ENCODE data around the gene ACY1.

The ACY1 gene

DNA sequence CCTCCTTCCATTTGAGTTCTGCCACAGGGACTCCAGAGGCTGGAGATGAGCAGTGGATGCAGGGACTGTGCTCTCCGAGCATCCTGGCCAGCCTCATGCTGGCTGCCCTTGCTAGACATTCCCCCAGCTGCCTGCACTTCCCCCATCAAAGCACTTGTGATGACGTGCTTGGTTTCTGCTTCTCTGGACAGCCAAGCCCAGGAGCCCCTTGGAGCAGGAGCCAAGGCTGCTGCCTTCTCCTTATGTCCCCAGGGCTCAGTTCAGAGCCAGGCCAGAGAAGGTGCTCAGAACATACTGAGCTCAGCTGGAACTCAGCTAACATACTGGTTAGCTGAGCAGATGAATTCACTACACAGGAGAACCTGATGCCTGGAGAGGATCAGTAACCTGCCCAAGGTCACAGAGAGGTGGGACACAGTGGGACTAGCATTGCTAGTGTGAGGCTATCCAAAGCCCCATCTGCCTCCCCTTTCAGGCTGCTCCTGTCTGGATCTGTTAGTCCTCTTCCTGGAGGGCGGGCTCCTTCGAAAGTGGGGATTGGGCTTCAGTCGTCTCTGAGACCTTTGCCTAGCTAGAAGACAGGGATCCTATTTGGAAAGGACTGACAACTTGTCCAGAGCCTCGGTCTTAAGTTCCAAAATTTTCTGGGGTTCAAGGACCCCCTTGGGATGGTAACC, 20.3 kb upstream of the ACY1 start:
- H3K36me3 ChIP-seq (ENCODE audit: insufficient read depth, low read length), result no peaks in the 10 kb centered on the region
- no peaks in the 10 kb centered on the region for H3K9me3 ChIP-seq (ENCODE audit: insufficient read depth, low read length, severe bottlenecking)
- H3K79me2 ChIP-seq (ENCODE audit: insufficient read depth, low read length), result no peaks in the 10 kb centered on the region
- H2AFZ ChIP-seq (ENCODE audit: low read depth, low read length), result no peak overlapping the region
- H3K4me3 ChIP-seq (ENCODE audit: low read depth in 1 of 2, low read length in 2 of 2), result no peak overlapping the region
- peaks cover 16% of the 10 kb centered on the region for H3K4me1 ChIP-seq (ENCODE audit: insufficient read depth, low read length)
- no peaks in the 10 kb centered on the region; the same call in 1 of the 2 replicates for H4K20me1 ChIP-seq (ENCODE audit: insufficient read depth, low read length)
- H3K27me3 ChIP-seq (ENCODE audit: insufficient read depth, low read length, poor library complexity), result no peaks in the 10 kb centered on the region
- TF ChIP-seq, protein P1, sequence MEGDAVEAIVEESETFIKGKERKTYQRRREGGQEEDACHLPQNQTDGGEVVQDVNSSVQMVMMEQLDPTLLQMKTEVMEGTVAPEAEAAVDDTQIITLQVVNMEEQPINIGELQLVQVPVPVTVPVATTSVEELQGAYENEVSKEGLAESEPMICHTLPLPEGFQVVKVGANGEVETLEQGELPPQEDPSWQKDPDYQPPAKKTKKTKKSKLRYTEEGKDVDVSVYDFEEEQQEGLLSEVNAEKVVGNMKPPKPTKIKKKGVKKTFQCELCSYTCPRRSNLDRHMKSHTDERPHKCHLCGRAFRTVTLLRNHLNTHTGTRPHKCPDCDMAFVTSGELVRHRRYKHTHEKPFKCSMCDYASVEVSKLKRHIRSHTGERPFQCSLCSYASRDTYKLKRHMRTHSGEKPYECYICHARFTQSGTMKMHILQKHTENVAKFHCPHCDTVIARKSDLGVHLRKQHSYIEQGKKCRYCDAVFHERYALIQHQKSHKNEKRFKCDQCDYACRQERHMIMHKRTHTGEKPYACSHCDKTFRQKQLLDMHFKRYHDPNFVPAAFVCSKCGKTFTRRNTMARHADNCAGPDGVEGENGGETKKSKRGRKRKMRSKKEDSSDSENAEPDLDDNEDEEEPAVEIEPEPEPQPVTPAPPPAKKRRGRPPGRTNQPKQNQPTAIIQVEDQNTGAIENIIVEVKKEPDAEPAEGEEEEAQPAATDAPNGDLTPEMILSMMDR (IDR thresholded peaks at IDR 0.05; ENCODE audit: borderline replicate concordance, extremely low read depth, low read length, poor library complexity, severe bottlenecking), result no peak
- TF ChIP-seq EZH2 (IDR thresholded peaks at IDR 0.05; ENCODE audit: borderline replicate concordance, low read depth, low read length, severe bottlenecking), result no peak
- no peak overlapping the region for H3K27ac ChIP-seq (ENCODE audit: low read length)
- no peak overlapping the region for H3K4me2 ChIP-seq (ENCODE audit: insufficient read depth, low read length)
- ATAC-seq (ENCODE audit: insufficient read depth, low read depth), result no peak
- no peak for DNase-seq
- H3K9ac ChIP-seq (ENCODE audit: low read depth, low read length), result no peak overlapping the region

DNA sequence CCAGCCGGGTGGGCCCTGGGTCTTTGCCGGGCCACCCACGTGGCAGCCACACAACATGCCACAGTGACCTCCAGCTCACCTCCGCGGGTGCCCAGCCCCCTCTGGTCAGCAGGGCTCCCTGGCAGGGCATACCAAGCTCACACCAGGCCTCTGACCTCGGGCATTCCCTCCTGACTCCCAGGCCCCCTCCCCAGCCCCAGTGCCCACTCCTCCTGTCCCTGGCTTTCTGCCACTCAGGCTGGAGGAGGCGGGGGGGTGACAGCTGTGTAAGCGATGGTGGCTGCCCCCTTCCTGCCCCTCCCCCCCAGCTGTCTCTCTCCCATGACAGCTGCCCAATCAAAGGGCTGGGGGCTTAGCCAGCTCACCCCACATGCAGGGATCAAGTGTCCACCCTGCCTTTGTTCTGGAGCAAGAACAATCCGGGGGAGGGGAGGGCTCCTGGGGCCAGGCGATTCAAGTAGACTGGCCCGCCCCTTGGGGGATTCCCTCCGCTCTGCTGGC, 19.3 kb upstream of the ACY1 start:
- no peak for DNase-seq
- no peak overlapping the region for H3K27ac ChIP-seq (ENCODE audit: low read length)
- no peaks in the 10 kb centered on the region; the same call in 1 of the 2 replicates for H4K20me1 ChIP-seq (ENCODE audit: insufficient read depth, low read length)
- H3K36me3 ChIP-seq (ENCODE audit: insufficient read depth, low read length), result no peaks in the 10 kb centered on the region; the same call in 1 of the 2 replicates
- H3K9me3 ChIP-seq (ENCODE audit: insufficient read depth, low read length, severe bottlenecking), result no peaks in the 10 kb centered on the region
- ATAC-seq (ENCODE audit: insufficient read depth, low read depth), result no peak
- H2AFZ ChIP-seq (ENCODE audit: low read depth, low read length), result no peak overlapping the region
- H3K4me3 ChIP-seq (ENCODE audit: low read depth in 1 of 2, low read length in 2 of 2), result no peak overlapping the region
- TF ChIP-seq, protein P1 (IDR thresholded peaks at IDR 0.05; ENCODE audit: borderline replicate concordance, extremely low read depth, low read length, poor library complexity, severe bottlenecking), result no peak
- no peak for TF ChIP-seq EZH2 (IDR thresholded peaks at IDR 0.05; ENCODE audit: borderline replicate concordance, low read depth, low read length, severe bottlenecking)
- no peak overlapping the region for H3K4me2 ChIP-seq (ENCODE audit: insufficient read depth, low read length)
- H3K4me1 ChIP-seq (ENCODE audit: insufficient read depth, low read length), result peaks cover 25% of the 10 kb centered on the region
- no peaks in the 10 kb centered on the region for H3K79me2 ChIP-seq (ENCODE audit: insufficient read depth, low read length)
- no peak overlapping the region for H3K9ac ChIP-seq (ENCODE audit: low read depth, low read length)
- H3K27me3 ChIP-seq (ENCODE audit: insufficient read depth, low read length, poor library complexity), result no peaks in the 10 kb centered on the region

DNA sequence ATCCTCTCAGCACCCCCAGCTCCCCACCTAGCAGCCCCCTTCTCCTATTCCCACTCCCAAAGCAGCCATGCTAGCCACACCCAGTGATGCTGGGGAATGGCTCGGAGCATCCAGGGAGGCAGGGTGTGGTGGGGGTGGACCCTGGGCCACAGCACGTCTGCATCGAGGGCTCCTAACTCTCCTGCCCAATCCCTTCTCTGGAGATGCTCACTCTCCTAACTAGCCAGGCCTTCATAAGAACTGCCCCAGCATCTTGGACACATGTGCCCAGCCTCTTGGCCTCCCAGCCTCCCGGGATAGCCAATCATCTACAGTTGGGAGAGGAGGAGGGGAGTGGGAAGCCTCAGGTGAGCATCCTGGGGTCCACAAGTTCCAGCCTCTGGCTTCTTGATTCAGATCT, 18.8 kb upstream of the ACY1 start:
- H3K4me2 ChIP-seq (ENCODE audit: insufficient read depth, low read length), result no peak overlapping the region

More for the DNA sequence above, 18.8 kb upstream of the ACY1 start:
- Histone ChIP-seq H3K27ac (ENCODE audit: low read length) (no peak overlapping the region), H3K4me1 (ENCODE audit: insufficient read depth, low read length) (peaks cover 25% of the 10 kb centered on the region), H3K4me3 (ENCODE audit: low read depth in 1 of 2, low read length in 2 of 2) (no peak overlapping the region), H3K9ac (ENCODE audit: low read depth, low read length) (no peak overlapping the region), H3K79me2 (ENCODE audit: insufficient read depth, low read length) (no peaks in the 10 kb centered on the region), H2AFZ (ENCODE audit: low read depth, low read length) (no peak overlapping the region), H3K36me3 (ENCODE audit: insufficient read depth, low read length) (peaks cover 2% of the 10 kb centered on the region; the same call in 1 of the 2 replicates), H3K9me3 (ENCODE audit: insufficient read depth, low read length, severe bottlenecking) (no peaks in the 10 kb centered on the region), H3K27me3 (ENCODE audit: insufficient read depth, low read length, poor library complexity) (no peaks in the 10 kb centered on the region), H4K20me1 (ENCODE audit: insufficient read depth, low read length) (peaks cover 3% of the 10 kb centered on the region; the same call in 1 of the 2 replicates)
- DNase-seq (no peak), ATAC-seq (ENCODE audit: insufficient read depth, low read depth) (no peak)
- TF ChIP-seq EZH2 (IDR thresholded peaks at IDR 0.05; ENCODE audit: borderline replicate concordance, low read depth, low read length, severe bottlenecking), result no peak
- TF ChIP-seq, protein P1 (IDR thresholded peaks at IDR 0.05; ENCODE audit: borderline replicate concordance, extremely low read depth, low read length, poor library complexity, severe bottlenecking), result no peak

All from DND-41 (cell line).